ENCODE results near the gene TESK2.

DNA sequence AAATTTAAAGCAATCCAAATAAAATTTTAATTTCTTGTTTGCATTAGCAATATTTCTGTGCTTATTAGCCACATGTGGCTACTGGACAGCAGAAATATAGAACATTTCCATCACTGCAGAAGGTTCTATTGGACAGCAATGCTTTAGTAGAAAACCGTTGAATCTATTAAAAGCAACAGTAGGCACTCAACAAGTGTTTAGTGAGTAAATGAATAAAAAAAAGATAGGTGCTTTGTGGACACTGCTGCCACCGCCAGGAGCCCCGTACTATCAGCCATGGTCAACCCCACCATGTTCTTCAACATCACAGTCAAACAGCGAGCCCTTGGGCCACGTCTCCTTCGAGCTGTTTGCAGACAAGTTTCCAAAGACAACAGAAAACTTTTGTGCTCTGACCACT is 76.2 kb downstream of the TESK2 start:
- TF ChIP-seq EZH2 (IDR thresholded peaks at IDR 0.05; ENCODE audit: insufficient read depth, poor library complexity, severe bottlenecking) (no peak), EZH2phosphoT487 (IDR thresholded peaks at IDR 0.05; ENCODE audit: insufficient read depth, low read depth) (no peak)

Data from GM23248 (cell line).